Measurements from ENCODE around the gene PRDM15.

DNA sequence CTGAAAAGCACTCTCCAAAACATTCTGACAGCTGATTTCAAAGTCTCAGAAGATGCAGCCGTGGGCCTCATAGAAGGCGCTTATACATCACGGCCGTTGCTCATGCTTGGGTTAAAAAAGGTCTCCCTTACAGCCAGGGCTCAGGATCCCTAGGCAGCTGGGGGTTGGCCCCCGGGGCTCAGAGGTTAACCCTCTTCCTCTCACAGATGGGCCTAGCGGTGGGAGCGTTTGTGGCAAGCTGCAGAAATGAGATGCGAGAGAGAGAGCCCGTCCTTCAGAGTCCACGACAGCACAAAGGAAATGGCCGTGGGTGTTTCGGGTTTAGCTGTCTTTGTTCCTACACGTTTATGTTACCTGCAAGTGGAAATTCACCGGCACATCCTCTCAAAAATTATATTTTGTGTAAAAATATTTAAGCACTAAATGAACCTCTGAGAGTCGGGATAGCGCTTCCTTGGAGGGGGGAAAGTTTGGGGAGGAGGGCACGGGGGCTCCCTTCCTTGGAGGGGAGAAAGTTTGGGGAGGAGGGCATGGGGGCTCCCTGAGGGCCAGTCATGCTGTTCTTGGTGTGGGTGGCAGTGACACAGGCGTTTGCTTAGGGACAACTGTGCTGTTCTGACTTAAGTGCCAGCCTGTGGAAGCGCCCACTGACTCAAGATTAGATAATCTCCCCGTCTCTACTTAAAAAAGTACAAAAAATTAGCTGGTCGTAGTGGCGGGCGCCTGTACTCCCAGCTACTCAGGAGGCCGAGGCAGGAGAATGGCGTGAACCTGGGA, 20.5 kb upstream of the PRDM15 start:
- TF ChIP-seq CTCF (optimal IDR thresholded peaks at IDR 0.05 in 1 of 3, IDR thresholded peaks at IDR 0.05 in 1 of 3, conservative IDR thresholded peaks at IDR 0.05 in 1 of 3; ENCODE audit: extremely low read depth in 1 of 3, insufficient read depth in 2 of 3, low read length in 3 of 3): no peak
- no peak for TF ChIP-seq EZH2 (IDR thresholded peaks at IDR 0.05; ENCODE audit: low read length)
